HepG2 (cell line): ENCODE data around the gene DLX6. TPM values are rescaled to one million over a fixed set of nuclear protein-coding genes. Genes with fewer than 3 reads are reported as not detected.

Source experiments
- ATAC-seq: fragments of 200-7000 bp; cut with Tn5 transposase; 3 replicates; pipeline ENCODE4 v1.9.1; 2020; ENCODE audit warnings: mild to moderate bottlenecking, moderate library complexity
- BruUV-seq: library from RNA; stranded (reverse); fragments of 400-500 nt; replicated peaks from 2 replicates; lab custom pipeline; 2021; lab: Mats Ljungman, UMichigan
- CTCF ChIA-PET: fragments of 300-600 bp; formaldehyde crosslinking; extraction: SDS; loops from one replicate; lab custom pipeline; 2021; ENCODE audit warnings: low total read pairs, inconsistent platforms, low intra/inter-chr PET ratio; lab: Yijun Ruan, JAX
- POLR2A ChIA-PET: fragments of 350-600 bp; sonication (Branson Sonifier 250); formaldehyde crosslinking; loops from one replicate; lab custom pipeline; 2020; ENCODE audit warnings: antibody characterized with exemption, inconsistent platforms; lab: Yijun Ruan, JAX
- DNase-seq: peaks from one replicate; pipeline ENCODE4 v3.0.0-alpha.2; 2015; ENCODE audit warnings: low spot score
- FAIRE-seq: peaks from 3 replicates; lab custom pipeline; 2011; peaks lifted over from hg19 to GRCh38; lab: Jason Lieb, UNC
- H2AFZ ChIP-seq: one replicate; pipeline ENCODE4 v1.6.1; 2011; ENCODE audit warnings: low read length, inconsistent platforms
- H3K27ac ChIP-seq: fragments of 300-600 bp; 3 replicates; pipeline ENCODE4 v1.8.0; 2011; ENCODE audit warnings: mixed run types, mild to moderate bottlenecking, mixed read lengths, low read length, inconsistent platforms; ENCODE audit not compliant: insufficient read depth; ENCODE audit errors: extremely low read length
- H3K27me3 ChIP-seq, 2 experiments: fragments of 200-600 bp in 1 of 2; 2 replicates in 1 of 2; 3 replicates in 1 of 2; pipeline versions ENCODE4 v1.6.0 to v1.8.0; 2011; ENCODE audit warnings: low read length in 2 of 2, mild to moderate bottlenecking in 2 of 2, moderate library complexity in 2 of 2, inconsistent platforms in 1 of 2; ENCODE audit not compliant: insufficient read depth in 2 of 2, control insufficient read depth in 1 of 2
- H3K36me3 ChIP-seq, 2 experiments: fragments of 200-600 bp in 1 of 2; replicated peaks in 1 of 2; 2 replicates in 1 of 2; 3 replicates in 1 of 2; pipeline versions ENCODE4 v1.5.1 to v1.8.0; 2011; ENCODE audit warnings: low read length in 2 of 2, inconsistent platforms in 1 of 2; ENCODE audit not compliant: insufficient read depth in 2 of 2, control insufficient read depth in 1 of 2
- H3K4me1 ChIP-seq: 2 replicates; pipeline ENCODE4 v1.5.1; 2012; ENCODE audit warnings: low read length, inconsistent platforms; ENCODE audit not compliant: insufficient read depth
- H3K4me2 ChIP-seq: 2 replicates; pipeline ENCODE4 v1.6.0; 2011; ENCODE audit warnings: low read depth, low read length, inconsistent platforms
- H3K4me3 ChIP-seq, 3 experiments: fragments of 200-600 bp in 1 of 3; sonication (generic), shearing (Covaris generic) in 1 of 3; replicated peaks in 1 of 3; 2 replicates each; pipeline ENCODE4 v1.5.1; 2011 to 2016; ENCODE audit warnings: low read length in 3 of 3, inconsistent platforms in 2 of 3, low read depth in 2 of 3, mild to moderate bottlenecking in 2 of 3, control low read depth in 1 of 3, mixed read lengths in 1 of 3; ENCODE audit not compliant: insufficient read depth in 1 of 3
- H3K79me2 ChIP-seq: one replicate; pipeline ENCODE4 v1.6.1; 2011; ENCODE audit warnings: low read length, inconsistent platforms; ENCODE audit not compliant: insufficient read depth
- H3K9ac ChIP-seq: 2 replicates; pipeline ENCODE4 v1.6.0; 2011; ENCODE audit warnings: mild to moderate bottlenecking, low read depth, low read length, inconsistent platforms; ENCODE audit not compliant: insufficient read depth
- H3K9me3 ChIP-seq: 2 replicates; pipeline ENCODE4 v1.5.1; 2012; ENCODE audit warnings: mild to moderate bottlenecking, low read length
- H4K20me1 ChIP-seq: 2 replicates; pipeline ENCODE4 v1.6.0; 2011; ENCODE audit warnings: inconsistent platforms, mild to moderate bottlenecking, low read length, moderate library complexity; ENCODE audit not compliant: insufficient read depth
- ELF1 ChIP-seq: sonication (generic); formaldehyde crosslinking; IDR thresholded peaks from 2 replicates; pipeline ENCODE4 v1.4.0; 2020; ENCODE audit warnings: missing genetic modification reagents
- FOXC1 ChIP-seq: sonication (generic); formaldehyde crosslinking; IDR thresholded peaks from 2 replicates; pipeline ENCODE4 v1.8.0; 2022; ENCODE audit warnings: mild to moderate bottlenecking, missing genetic modification reagents, borderline replicate concordance
- GFI1 ChIP-seq: sonication (generic); formaldehyde crosslinking; IDR thresholded peaks from 2 replicates; pipeline ENCODE4 v1.5.0; 2020; ENCODE audit warnings: missing genetic modification reagents, mild to moderate bottlenecking, borderline replicate concordance
- KMT2B ChIP-seq: IDR thresholded peaks from 2 replicates; pipeline ENCODE4 v1.6.1; 2016; ENCODE audit warnings: missing genetic modification reagents, missing compliant biosample characterization
- MEIS1 ChIP-seq: sonication (generic); formaldehyde crosslinking; IDR thresholded peaks from 2 replicates; pipeline ENCODE4 v1.9.0; 2021; ENCODE audit warnings: mild to moderate bottlenecking, missing genetic modification reagents, moderate library complexity, borderline replicate concordance
- MTF1 ChIP-seq: sonication (generic); formaldehyde crosslinking; IDR thresholded peaks from 2 replicates; pipeline ENCODE4 v1.5.0; 2020; ENCODE audit warnings: missing genetic modification reagents
- ZBTB7A ChIP-seq: sonication (generic); formaldehyde crosslinking; IDR thresholded peaks from 2 replicates; pipeline ENCODE4 v1.8.0; 2022; ENCODE audit warnings: mild to moderate bottlenecking, missing genetic modification reagents
- ZNF496 ChIP-seq: sonication (generic); formaldehyde crosslinking; IDR thresholded peaks from 2 replicates; pipeline ENCODE4 v1.8.1; 2023; ENCODE audit warnings: mild to moderate bottlenecking, moderate library complexity, missing genetic modification reagents; ENCODE audit not compliant: insufficient replicate concordance
- ZNF816 ChIP-seq: sonication (generic); formaldehyde crosslinking; IDR thresholded peaks from 2 replicates; pipeline ENCODE4 v1.8.0; 2022; ENCODE audit warnings: missing genetic modification reagents, mild to moderate bottlenecking, borderline replicate concordance
- ZSCAN21 ChIP-seq: sonication (generic); formaldehyde crosslinking; IDR thresholded peaks from 2 replicates; pipeline ENCODE4 v1.8.0; 2022; ENCODE audit warnings: mild to moderate bottlenecking, missing genetic modification reagents, moderate library complexity, borderline replicate concordance
- WGBS: methylation state at CpG from one replicate; pipeline ENCODE4 v1.1.6; 2017; ENCODE audit warnings: low lambda C conversion rate; 5-methylcytosine and 5-hydroxymethylcytosine counted together
- in situ Hi-C: cut with HindIII; loops from 2 replicates; pipeline ENCODE4 v1.10.0; 2017; ENCODE audit warnings: low pct_unique_long_range_greater_than_20kb; ENCODE audit not compliant: extremely low pct_ligation_motif_present
- intact Hi-C: fragments of 100-400 bp; cut with micrococcal nuclease; formaldehyde crosslinking; loops from one replicate; pipeline ENCODE4 v1.10.0; 2022; ENCODE audit not compliant: unreplicated experiment
- polyA plus RNA-seq, 8 experiments: library from polyadenylated mRNA; depleted of rRNA in 3 of 8; stranded (reverse) in 7 of 8; unstranded in 1 of 8; fragments of >200 nt; fragmentation: Illumina TruSeq in 4 of 8; extraction: Trizol in 4 of 8; gene quantifications; 2 replicates each; pipeline versions ENCODE4 v1.2.1 to v1.2.3, GENCODE V29; 2011 to 2016; ENCODE audit warnings: low read depth in 4 of 8, missing spikeins in 1 of 8, mixed read lengths in 1 of 8; ENCODE audit not compliant: insufficient read depth in 1 of 8
- total RNA-seq, 5 experiments: library from RNA; depleted of rRNA; stranded (reverse); fragments of >200 nt; fragmentation: Illumina TruSeq; extraction: Trizol; gene quantifications; 2 replicates each; pipeline ENCODE4 v1.2.3, GENCODE V29; 2016; ENCODE audit warnings: low read depth in 1 of 5
- TF ChIP-seq, protein P1 (sequence below): sonication (generic); formaldehyde crosslinking; IDR thresholded peaks from 2 replicates; pipeline ENCODE4 v1.8.1; 2023; ENCODE audit warnings: mild to moderate bottlenecking, moderate library complexity, missing genetic modification reagents
- TF ChIP-seq, protein P2 (sequence below): sonication (generic); formaldehyde crosslinking; IDR thresholded peaks from 2 replicates; pipeline ENCODE4 v1.8.0; 2022; ENCODE audit warnings: mild to moderate bottlenecking, missing genetic modification reagents; ENCODE audit not compliant: insufficient replicate concordance

DLX6 gene
- total and polyA plus RNA-seq, 2 of the 13 experiments (the other 11 are each of a cell fraction or from before 2014, with no cell fraction given), result 3.5 to 5.5 TPM

DNA sequence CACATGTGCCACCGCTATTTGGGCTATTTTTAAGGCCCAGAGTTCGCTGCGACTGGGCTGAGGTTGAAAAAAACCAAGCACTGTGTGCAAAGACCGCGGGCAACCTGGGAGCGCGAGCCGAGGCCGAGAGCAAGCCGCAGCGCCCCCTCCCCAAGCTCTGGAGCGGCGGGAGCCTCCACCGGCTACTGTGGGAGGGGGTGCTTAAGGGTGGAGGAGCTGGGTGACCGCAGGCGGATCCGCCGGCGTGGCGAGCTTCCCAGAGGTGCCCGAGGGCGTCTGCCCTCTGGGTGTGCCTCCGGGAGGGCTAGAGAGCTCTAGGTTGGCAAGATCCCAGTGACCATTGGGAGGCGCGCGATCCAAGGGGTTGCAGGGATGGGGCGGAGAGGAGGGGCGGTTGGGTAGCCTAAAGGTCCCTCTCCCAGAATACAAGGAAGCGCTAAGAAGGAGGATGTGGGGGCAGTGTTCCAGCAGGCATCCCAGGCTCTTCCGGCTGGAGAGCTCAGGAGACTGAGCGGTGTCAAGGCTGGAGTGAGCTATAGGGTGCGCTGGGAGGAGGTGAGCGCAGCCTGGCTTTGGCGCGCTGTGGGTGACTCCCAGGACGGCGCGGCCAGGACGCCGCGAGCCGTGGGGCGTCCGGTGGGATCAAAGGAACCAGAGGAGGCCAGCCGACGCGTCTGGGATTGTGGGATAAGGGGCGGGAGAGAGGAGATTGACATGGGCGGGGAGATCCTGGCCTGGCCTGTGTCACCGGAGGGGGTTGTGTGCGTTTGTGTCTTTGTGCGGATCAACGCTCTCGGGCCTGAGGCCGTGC lies 11.2 kb downstream of the DLX6 start:
- peaks cover 26% of the 10 kb centered on the region for H3K4me1 ChIP-seq
- ATAC-seq (peak; percentile 90), DNase-seq (peak; percentile 76), FAIRE-seq (peak; percentile 58)
- peak overlapping the region; percentile 77 to 83 (median 79) for H3K4me3 ChIP-seq
- H2AFZ ChIP-seq, result peak overlapping the region; percentile 37
- H3K9ac ChIP-seq, result peak overlapping the region; percentile 85
- CTCF ChIA-PET, result no interaction called here
- no peaks in the 10 kb centered on the region for H3K27me3 ChIP-seq
- no peaks in the 10 kb centered on the region for H3K79me2 ChIP-seq
- in situ Hi-C loops (loop anchor here (25.0 kb wide), 1 partner anchor 704 kb away; the partner anchor contains the start of gene SLC25A13), intact Hi-C loops (loop anchor here (1.0 to 5.0 kb wide), 4 partner anchors 10 to 602 kb away; partner anchors contain the start of gene SEM1)
- BruUV-seq, result TSS peak; percentile 68
- H3K36me3 ChIP-seq, result no peaks in the 10 kb centered on the region; a peak in 1 of 5 replicates
- peak overlapping the region; percentile 94 for H3K4me2 ChIP-seq
- peak overlapping the region; percentile 79 for H3K27ac ChIP-seq
- H4K20me1 ChIP-seq, result no peaks in the 10 kb centered on the region
- no peaks in the 10 kb centered on the region for H3K9me3 ChIP-seq
- POLR2A ChIA-PET, result interaction anchor here (0.8 to 6.6 kb wide), 13 partner anchors 10 to 713 kb away, joined by 3 to 163 read pairs (median 3); partner anchors contain the start of gene DLX6
- 0% methylated on average over 21 of the region's 55 CpGs for WGBS
- TF ChIP-seq ZNF816 (no peak), GFI1 (CRISPR knock-in tag) (no peak; the same call in 1 of the 2 replicates), MTF1 (CRISPR knock-in tag) (no peak), ELF1 (CRISPR knock-in tag) (no peak; the same call in 1 of the 2 replicates), ZNF496 (CRISPR knock-in tag) (no peak), ZBTB7A (CRISPR knock-in tag) (no peak; the same call in 1 of the 2 replicates), FOXC1 (CRISPR knock-in tag) (no peak), ZSCAN21 (CRISPR knock-in tag) (no peak; the same call in 1 of the 2 replicates), MEIS1 (CRISPR knock-in tag) (no peak), KMT2B (CRISPR knock-in tag) (peak; percentile 51; the same call in 1 of the 2 replicates)
- TF ChIP-seq, protein P1, sequence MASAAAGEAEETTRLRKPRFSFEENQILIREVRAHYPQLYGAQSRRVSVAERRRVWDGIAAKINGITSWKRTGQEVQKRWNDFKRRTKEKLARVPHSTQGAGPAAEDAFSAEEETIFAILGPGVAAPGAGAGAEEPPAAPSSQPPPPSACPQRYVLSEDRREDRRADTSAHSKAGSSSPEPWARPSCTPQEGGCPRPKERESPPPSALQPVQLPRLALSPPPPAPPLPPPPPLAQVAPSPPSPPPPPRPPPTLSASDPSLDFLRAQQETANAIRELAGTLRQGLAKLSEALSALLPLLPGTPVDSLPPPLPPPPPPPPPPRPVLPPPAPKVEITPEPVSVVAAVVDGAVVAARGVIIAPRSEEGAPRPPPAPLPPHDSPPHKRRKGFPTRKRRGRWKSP (CRISPR knock-in tag), result peak; percentile 34; the same call in 1 of the 2 replicates
- TF ChIP-seq, protein P2, sequence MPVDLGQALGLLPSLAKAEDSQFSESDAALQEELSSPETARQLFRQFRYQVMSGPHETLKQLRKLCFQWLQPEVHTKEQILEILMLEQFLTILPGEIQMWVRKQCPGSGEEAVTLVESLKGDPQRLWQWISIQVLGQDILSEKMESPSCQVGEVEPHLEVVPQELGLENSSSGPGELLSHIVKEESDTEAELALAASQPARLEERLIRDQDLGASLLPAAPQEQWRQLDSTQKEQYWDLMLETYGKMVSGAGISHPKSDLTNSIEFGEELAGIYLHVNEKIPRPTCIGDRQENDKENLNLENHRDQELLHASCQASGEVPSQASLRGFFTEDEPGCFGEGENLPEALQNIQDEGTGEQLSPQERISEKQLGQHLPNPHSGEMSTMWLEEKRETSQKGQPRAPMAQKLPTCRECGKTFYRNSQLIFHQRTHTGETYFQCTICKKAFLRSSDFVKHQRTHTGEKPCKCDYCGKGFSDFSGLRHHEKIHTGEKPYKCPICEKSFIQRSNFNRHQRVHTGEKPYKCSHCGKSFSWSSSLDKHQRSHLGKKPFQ, result no peak
